Measurements from ENCODE around the gene MYLK4. TPM values are rescaled to one million over a fixed set of nuclear protein-coding genes. Genes with fewer than 3 reads are reported as not detected.

Gene MYLK4
- total and polyA plus RNA-seq, 2 of the 13 experiments (the other 11 are each of a cell fraction or from before 2014, with no cell fraction given), result 0.26 to 0.29 TPM

- TF ChIP-seq ZSCAN5A (CRISPR knock-in tag; IDR thresholded peaks at IDR 0.05; ENCODE audit: borderline replicate concordance) (no peak), GMEB1 (CRISPR knock-in tag; IDR thresholded peaks at IDR 0.05; ENCODE audit: borderline replicate concordance) (no peak), PCBP2 (optimal IDR thresholded peaks at IDR 0.05; ENCODE audit: low read depth, low read length, poor library complexity, severe bottlenecking) (no peak), MTA3 (CRISPR knock-in tag; IDR thresholded peaks at IDR 0.05) (no peak)
These were observed 33.6 kb downstream of the MYLK4 start (continued) for GRCh38 chr6:2716936-2717700.

GRCh38 chr6:2715737-2716136 lies 35.0 kb downstream of the MYLK4 start:
- POLR2A ChIA-PET, result no interaction called here
- TF ChIP-seq SAP130 (CRISPR knock-in tag; IDR thresholded peaks at IDR 0.05; ENCODE audit: low read depth), result peak; percentile 27; the same call in 1 of the 2 replicates
- TF ChIP-seq SALL1 (CRISPR knock-in tag; IDR thresholded peaks at IDR 0.05), result peak; percentile 68
- TF ChIP-seq LCORL (IDR thresholded peaks at IDR 0.05), result no peak
- TF ChIP-seq LCORL (CRISPR knock-in tag; IDR thresholded peaks at IDR 0.05), result 0 out of 2 replicates have a peak, but pooled peaks have one; percentile 46
- TF ChIP-seq AHDC1 (CRISPR knock-in tag; IDR thresholded peaks at IDR 0.05; ENCODE audit: borderline replicate concordance), result peak; percentile 70; the same call in 1 of the 2 replicates
- TF ChIP-seq MAX (IDR thresholded peaks at IDR 0.05), result peak; percentile 62; the same call in 1 of the 2 replicates

More at GRCh38 chr6:2715737-2716136, 35.0 kb downstream of the MYLK4 start:
- CTCF ChIA-PET (ENCODE audit: low intra/inter-chr PET ratio, low total read pairs), result no interaction called here
- H3K36me3 ChIP-seq (replicated peaks in 1 of 2; ENCODE audit: control insufficient read depth in 1 of 2, insufficient read depth in 2 of 2, low read length in 2 of 2), result no peaks in the 10 kb centered on the region
- 1% methylated on average over 5 of the region's 5 CpGs for WGBS (ENCODE audit: low lambda C conversion rate)
- FAIRE-seq, result no peak
- BruUV-seq (replicated peaks), result no TSS peak
- H3K9me3 ChIP-seq (ENCODE audit: low read length), result peaks cover 5% of the 10 kb centered on the region; the same call in 1 of the 2 replicates
- peak overlapping the region; percentile 3; the same call in 1 of the 2 replicates for H3K4me2 ChIP-seq (ENCODE audit: low read depth, low read length)
- peaks cover 14% of the 10 kb centered on the region for H3K4me1 ChIP-seq (ENCODE audit: insufficient read depth, low read length)
- H3K27me3 ChIP-seq (ENCODE audit: control insufficient read depth in 1 of 2, insufficient read depth in 2 of 2, low read length in 2 of 2), result no peaks in the 10 kb centered on the region; a peak in 1 of 5 replicates
- H4K20me1 ChIP-seq (ENCODE audit: insufficient read depth, low read length), result no peaks in the 10 kb centered on the region
- H2AFZ ChIP-seq (ENCODE audit: low read length), result no peak overlapping the region
- peak; percentile 72; the same call in 2 of the 3 replicates for ATAC-seq
- H3K79me2 ChIP-seq (ENCODE audit: insufficient read depth, low read length), result no peaks in the 10 kb centered on the region
- intact Hi-C loops (cut with micrococcal nuclease; ENCODE audit: unreplicated experiment), result no loop called here
- no peak overlapping the region for H3K27ac ChIP-seq (ENCODE audit: extremely low read length, insufficient read depth, low read length)
- H3K4me3 ChIP-seq (replicated peaks in 1 of 3; ENCODE audit: insufficient read depth in 1 of 3, low read depth in 2 of 3, low read length in 3 of 3), result no peak overlapping the region
- in situ Hi-C loops (cut with HindIII; ENCODE audit: extremely low pct_ligation_motif_present, low pct_unique_long_range_greater_than_20kb), result no loop called here
- H3K9ac ChIP-seq (ENCODE audit: insufficient read depth, low read depth, low read length), result no peak overlapping the region
- no peak for DNase-seq (ENCODE audit: low spot score)

All from HepG2 (cell line).